ENCODE measurements around the gene EIF4B.

Gene EIF4B

DNA sequence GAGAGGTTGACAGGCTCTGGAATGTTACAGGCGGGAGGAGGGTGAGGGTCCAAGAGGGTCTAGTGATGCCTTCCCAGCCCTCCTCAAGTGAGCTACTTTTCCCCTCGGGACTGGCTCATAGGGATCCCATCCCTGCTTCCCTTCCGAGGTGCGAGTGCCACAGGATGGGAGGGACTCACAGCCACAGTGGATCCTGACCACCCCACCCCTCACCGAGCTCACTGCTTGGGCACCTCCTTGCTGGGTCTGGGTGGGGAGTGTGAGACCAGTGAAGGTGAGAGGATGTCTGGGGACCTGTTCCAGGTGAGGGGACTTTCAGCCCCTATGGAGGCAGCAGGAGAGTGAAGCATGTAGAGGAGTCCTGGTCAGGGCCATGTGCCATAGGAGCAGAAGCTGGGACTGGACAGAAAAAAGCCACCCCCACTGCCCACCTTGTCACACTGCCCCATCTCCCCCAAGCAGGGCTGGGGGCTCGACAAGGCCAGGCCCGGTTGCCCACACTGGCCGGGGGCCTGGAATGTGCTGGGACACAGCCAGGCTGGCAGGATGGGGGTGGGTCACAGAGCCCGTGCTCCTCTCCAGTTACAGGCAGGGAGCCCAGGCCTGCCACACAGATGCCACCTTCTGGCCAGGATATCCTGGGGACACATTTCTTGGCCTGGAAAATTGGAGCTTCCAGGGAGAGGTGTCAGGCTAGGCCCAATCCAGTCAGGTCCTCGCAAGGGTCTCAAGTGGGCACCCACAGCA lies 42.0 kb downstream of the EIF4B start:
- peaks cover 6% of the 10 kb centered on the region for H3K36me3 ChIP-seq (ENCODE audit: insufficient read depth, low read length)
- H3K9ac ChIP-seq (ENCODE audit: low read depth, low read length) = peak overlapping the region; percentile 85
- H3K4me1 ChIP-seq (ENCODE audit: control insufficient read depth, insufficient read depth, low read length) = peaks cover 70% of the 10 kb centered on the region

GRCh38 chr12:53048780-53049401 lies 42.6 kb downstream of the EIF4B start:
- H3K4me1 ChIP-seq (ENCODE audit: control insufficient read depth, insufficient read depth, low read length) = peaks cover 76% of the 10 kb centered on the region
- no peaks in the 10 kb centered on the region for H3K9me3 ChIP-seq (replicated peaks; ENCODE audit: low read length)
- H3K4me2 ChIP-seq (ENCODE audit: low read length) = peak overlapping the region; percentile 98
- H3K36me3 ChIP-seq (ENCODE audit: insufficient read depth, low read length) = peaks cover 13% of the 10 kb centered on the region
- H3K9ac ChIP-seq (ENCODE audit: low read depth, low read length) = peak overlapping the region; percentile 85
- H3K4me3 ChIP-seq (ENCODE audit: low read length) = peak overlapping the region; percentile 88
- H3K27me3 ChIP-seq (ENCODE audit: control insufficient read depth, insufficient read depth, low read length) = no peaks in the 10 kb centered on the region

More for the DNA sequence above, 42.0 kb downstream of the EIF4B start:
- no peaks in the 10 kb centered on the region for H3K27me3 ChIP-seq (ENCODE audit: control insufficient read depth, insufficient read depth, low read length)
- H3K9me3 ChIP-seq (replicated peaks; ENCODE audit: low read length) = no peaks in the 10 kb centered on the region
- peak overlapping the region; percentile 88 for H3K4me3 ChIP-seq (ENCODE audit: low read length)
- peak overlapping the region; percentile 98 for H3K4me2 ChIP-seq (ENCODE audit: low read length)

- Histone ChIP-seq H3K27me3 (ENCODE audit: control insufficient read depth, insufficient read depth, low read length) (no peaks in the 10 kb centered on the region), H3K4me1 (ENCODE audit: control insufficient read depth, insufficient read depth, low read length) (peaks cover 81% of the 10 kb centered on the region), H3K9ac (ENCODE audit: low read depth, low read length) (peak within 1 kb of the TSS; percentile 85), H3K4me3 (ENCODE audit: low read length) (peak within 1 kb of the TSS; percentile 88), H3K4me2 (ENCODE audit: low read length) (peak within 1 kb of the TSS; percentile 98), H3K36me3 (ENCODE audit: insufficient read depth, low read length) (peaks cover 17% of the 10 kb centered on the region), H3K9me3 (replicated peaks; ENCODE audit: low read length) (no peaks in the 10 kb centered on the region)
Observed at GRCh38 chr12:53049571-53050318, 43.5 kb downstream of the EIF4B start, which contains the start of gene TNS2. TNS2 (plus strand) TSS chr12:53050065; CDS start chr12:53050186, 121 bp downstream.

DNA sequence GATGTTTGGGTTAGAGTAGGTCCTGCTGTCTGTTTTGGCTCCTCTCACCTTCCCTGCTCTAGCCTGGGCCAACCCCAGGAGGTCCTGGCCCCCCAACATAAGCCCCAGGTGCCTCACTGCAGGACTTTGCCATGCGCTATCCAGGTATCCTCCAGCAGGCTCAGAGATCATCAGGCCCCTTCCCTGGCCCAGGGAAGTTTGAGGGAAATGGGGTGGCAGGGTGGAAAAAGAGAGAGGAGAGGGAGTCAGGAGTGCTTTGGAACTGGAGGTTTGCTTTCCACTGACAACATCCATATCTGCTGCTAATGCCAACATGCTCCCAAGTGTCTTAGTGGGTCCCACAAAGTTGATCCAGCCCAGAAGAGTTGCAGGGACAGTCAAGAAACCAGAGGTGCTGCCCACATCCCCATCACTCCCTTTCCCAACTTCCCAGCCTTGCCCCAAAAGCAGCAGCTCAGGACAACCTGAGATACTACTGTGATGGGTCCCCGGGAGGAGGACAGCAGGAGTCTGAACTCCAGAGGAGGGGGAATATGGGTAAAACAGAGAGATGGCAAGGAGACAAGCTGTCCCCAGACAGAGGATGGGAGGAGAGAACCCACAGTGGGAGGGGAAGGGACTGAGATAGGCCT lies 44.3 kb downstream of the EIF4B start:
- H3K9ac ChIP-seq (ENCODE audit: low read depth, low read length) = peak overlapping the region; percentile 85
- H3K4me3 ChIP-seq (ENCODE audit: low read length) = peak overlapping the region; percentile 88
- H3K27me3 ChIP-seq (ENCODE audit: control insufficient read depth, insufficient read depth, low read length) = no peaks in the 10 kb centered on the region
- peaks cover 84% of the 10 kb centered on the region for H3K4me1 ChIP-seq (ENCODE audit: control insufficient read depth, insufficient read depth, low read length)
- peaks cover 24% of the 10 kb centered on the region for H3K36me3 ChIP-seq (ENCODE audit: insufficient read depth, low read length)
- H3K9me3 ChIP-seq (replicated peaks; ENCODE audit: low read length) = no peaks in the 10 kb centered on the region
- peak overlapping the region; percentile 98 for H3K4me2 ChIP-seq (ENCODE audit: low read length)

DNA sequence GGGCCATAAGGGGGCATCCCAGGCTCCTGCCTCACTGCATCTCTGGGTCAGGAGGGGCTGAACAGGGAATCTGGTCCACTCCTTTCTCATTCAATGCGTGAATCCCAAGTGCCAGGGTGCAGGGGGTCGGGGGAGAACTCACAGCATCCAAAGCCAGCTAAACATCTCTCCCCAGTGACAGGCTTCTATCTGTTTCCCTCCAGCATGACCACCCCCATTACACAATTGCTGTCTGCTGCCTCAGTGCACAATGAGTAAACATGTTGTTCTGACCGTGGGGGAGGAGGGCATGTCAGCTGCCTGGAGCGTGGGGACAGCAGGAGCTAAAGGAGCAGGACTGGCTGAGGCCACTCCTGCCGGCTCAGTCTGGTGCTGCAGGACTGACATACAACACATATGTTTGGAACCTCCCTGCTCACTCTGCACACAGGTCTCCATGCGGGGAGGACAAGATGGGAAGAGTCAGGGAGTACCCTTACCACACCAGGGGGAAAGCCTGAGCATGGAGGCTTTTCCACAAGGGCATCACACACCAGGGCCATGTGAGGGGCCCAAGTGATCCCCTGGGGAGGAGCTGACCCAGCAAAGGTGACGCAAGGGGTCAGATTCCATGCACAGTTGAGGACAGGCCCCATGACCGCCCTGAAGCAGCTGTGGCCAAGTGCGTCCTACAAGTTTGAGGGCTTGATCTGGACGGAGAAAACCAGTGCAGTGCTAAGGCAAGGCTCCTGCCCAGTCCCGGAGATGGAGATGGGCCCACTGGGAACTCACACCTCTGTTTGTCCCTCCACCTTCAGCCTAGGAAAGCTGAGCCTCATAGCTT lies 45.0 kb downstream of the EIF4B start:
- peaks cover 81% of the 10 kb centered on the region for H3K4me1 ChIP-seq (ENCODE audit: control insufficient read depth, insufficient read depth, low read length)
- peak overlapping the region; percentile 98 for H3K4me2 ChIP-seq (ENCODE audit: low read length)
- H3K9me3 ChIP-seq (replicated peaks; ENCODE audit: low read length) = no peaks in the 10 kb centered on the region
- peak overlapping the region; percentile 88 for H3K4me3 ChIP-seq (ENCODE audit: low read length)
- H3K9ac ChIP-seq (ENCODE audit: low read depth, low read length) = peak overlapping the region; percentile 85
- H3K36me3 ChIP-seq (ENCODE audit: insufficient read depth, low read length) = peaks cover 27% of the 10 kb centered on the region
- H3K27me3 ChIP-seq (ENCODE audit: control insufficient read depth, insufficient read depth, low read length) = no peaks in the 10 kb centered on the region

DNA sequence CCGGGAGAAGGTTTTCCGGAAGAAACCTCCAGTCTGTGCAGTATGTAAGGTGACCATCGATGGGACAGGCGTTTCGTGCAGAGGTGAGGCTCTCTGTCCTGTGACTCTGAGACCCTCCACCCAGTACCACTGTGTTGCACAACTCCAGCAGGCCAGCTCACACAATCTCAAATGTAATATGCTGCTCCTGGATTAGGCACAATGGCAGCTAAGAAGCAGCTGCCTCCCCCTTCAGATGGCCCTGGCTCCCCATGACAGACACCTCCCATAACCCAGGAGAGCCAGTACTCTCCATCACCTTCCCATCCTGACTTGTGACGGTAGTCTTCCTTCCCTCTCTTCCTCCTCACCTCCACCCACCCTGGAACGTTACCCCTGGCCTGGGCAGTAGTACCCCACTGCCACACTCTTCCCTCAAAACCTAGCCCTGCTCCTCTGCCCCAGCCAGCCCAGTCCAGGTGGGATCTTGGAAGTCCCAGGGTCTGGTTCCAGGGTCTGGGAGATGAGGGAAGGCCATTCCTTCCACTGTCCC lies 45.7 kb downstream of the EIF4B start:
- Histone ChIP-seq H3K9me3 (replicated peaks; ENCODE audit: low read length) (no peaks in the 10 kb centered on the region), H3K4me1 (ENCODE audit: control insufficient read depth, insufficient read depth, low read length) (peaks cover 76% of the 10 kb centered on the region), H3K4me2 (ENCODE audit: low read length) (peak overlapping the region; percentile 98), H3K27me3 (ENCODE audit: control insufficient read depth, insufficient read depth, low read length) (no peaks in the 10 kb centered on the region), H3K36me3 (ENCODE audit: insufficient read depth, low read length) (peaks cover 32% of the 10 kb centered on the region), H3K9ac (ENCODE audit: low read depth, low read length) (peak overlapping the region; percentile 85), H3K4me3 (ENCODE audit: low read length) (peak overlapping the region; percentile 88)

GRCh38 chr12:53052419-53053217 lies 46.4 kb downstream of the EIF4B start:
- Histone ChIP-seq H3K9ac (ENCODE audit: low read depth, low read length) (peak overlapping the region; percentile 85), H3K36me3 (ENCODE audit: insufficient read depth, low read length) (peaks cover 38% of the 10 kb centered on the region), H3K27me3 (ENCODE audit: control insufficient read depth, insufficient read depth, low read length) (no peaks in the 10 kb centered on the region), H3K4me2 (ENCODE audit: low read length) (peak overlapping the region; percentile 98), H3K9me3 (replicated peaks; ENCODE audit: low read length) (no peaks in the 10 kb centered on the region), H3K4me3 (ENCODE audit: low read length) (peak overlapping the region; percentile 88), H3K4me1 (ENCODE audit: control insufficient read depth, insufficient read depth, low read length) (peaks cover 74% of the 10 kb centered on the region)

DNA sequence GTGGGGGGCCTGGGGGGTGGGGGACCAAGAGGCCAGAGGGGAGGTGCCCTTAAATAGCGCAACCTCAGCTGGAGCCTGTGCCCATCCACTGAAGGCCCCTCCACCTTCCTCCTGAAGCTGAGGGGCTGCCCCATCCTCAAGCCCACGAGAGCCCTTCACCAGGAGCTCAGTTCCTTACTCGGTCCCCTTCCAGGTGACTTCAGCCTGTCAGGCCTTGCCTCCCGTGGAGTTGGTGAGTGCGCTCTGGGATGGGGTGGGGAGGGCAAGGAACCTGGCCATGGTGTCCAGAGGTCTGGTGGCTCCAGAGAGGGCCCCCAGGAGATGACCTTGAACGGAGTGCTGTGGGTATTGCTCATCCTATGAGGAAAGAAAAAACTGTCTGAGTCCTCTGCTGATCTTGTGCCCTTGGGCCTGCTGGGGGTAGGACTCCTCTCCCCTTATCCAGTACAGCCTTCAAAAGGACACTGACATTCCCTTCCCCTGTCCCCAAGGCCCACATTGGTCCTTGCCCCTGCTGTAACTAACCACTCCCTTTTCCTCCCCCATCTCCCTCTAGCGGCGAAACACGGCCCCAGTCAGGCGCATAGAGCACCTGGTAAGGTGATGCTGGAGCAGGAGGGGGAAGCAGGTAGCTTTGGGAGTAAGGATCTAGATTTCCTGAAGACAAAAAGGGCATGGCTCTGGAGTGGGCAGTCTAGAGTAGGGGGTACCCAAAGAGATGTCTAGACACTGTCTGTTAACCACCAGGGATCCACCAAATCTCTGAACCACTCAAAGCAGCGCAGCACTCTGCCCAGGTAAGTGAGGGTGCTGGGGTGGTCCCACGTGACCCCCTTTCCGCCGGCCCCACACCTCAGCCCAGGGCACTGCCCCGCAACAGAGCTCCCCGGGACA lies 47.2 kb downstream of the EIF4B start:
- peak overlapping the region; percentile 98 for H3K4me2 ChIP-seq (ENCODE audit: low read length)
- H3K4me1 ChIP-seq (ENCODE audit: control insufficient read depth, insufficient read depth, low read length) = peaks cover 66% of the 10 kb centered on the region
- H3K9ac ChIP-seq (ENCODE audit: low read depth, low read length) = peak overlapping the region; percentile 27

DNA sequence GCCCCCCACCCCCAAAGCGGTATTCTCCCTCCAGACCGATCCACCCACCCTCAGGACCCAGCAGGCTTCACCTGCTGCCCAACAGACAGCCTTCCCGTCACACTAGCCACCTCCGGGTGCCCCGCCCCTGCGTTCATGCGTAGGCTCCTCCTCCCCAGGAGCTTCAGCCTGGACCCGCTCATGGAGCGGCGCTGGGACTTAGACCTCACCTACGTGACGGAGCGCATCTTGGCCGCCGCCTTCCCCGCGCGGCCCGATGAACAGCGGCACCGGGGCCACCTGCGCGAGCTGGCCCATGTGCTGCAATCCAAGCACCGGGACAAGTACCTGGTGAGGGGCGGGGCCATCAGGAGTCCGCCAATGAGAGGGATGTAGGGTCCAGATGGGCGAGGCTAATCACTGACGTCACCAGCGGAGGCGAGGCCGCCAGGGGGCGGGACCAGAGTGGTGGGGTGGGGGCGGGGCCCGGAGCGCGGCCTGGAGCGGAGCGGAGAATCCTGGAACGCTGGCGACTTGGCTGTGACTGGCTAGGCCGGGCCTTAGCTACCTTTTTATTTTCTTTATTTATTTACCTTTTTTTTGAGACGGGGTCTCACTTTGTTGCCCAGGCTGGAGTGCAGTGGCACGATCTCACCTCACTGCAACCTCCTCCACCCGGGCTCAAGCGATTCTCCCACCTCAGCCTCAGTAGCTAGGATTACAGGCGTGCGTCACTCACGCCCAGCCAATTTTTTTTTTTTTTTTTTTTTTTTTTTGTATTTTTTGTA lies 48.0 kb downstream of the EIF4B start:
- Histone ChIP-seq H3K27me3 (ENCODE audit: control insufficient read depth, insufficient read depth, low read length) (no peaks in the 10 kb centered on the region), H3K4me2 (ENCODE audit: low read length) (peak overlapping the region; percentile 98), H3K9me3 (replicated peaks; ENCODE audit: low read length) (no peaks in the 10 kb centered on the region), H3K9ac (ENCODE audit: low read depth, low read length) (peak overlapping the region; percentile 27), H3K4me1 (ENCODE audit: control insufficient read depth, insufficient read depth, low read length) (peaks cover 58% of the 10 kb centered on the region), H3K36me3 (ENCODE audit: insufficient read depth, low read length) (peaks cover 54% of the 10 kb centered on the region), H3K4me3 (ENCODE audit: low read length) (peak overlapping the region; percentile 61)

More for the DNA sequence above, 47.2 kb downstream of the EIF4B start:
- no peaks in the 10 kb centered on the region for H3K27me3 ChIP-seq (ENCODE audit: control insufficient read depth, insufficient read depth, low read length)
- peaks cover 46% of the 10 kb centered on the region for H3K36me3 ChIP-seq (ENCODE audit: insufficient read depth, low read length)
- H3K4me3 ChIP-seq (ENCODE audit: low read length) = peak overlapping the region; percentile 61
- H3K9me3 ChIP-seq (replicated peaks; ENCODE audit: low read length) = no peaks in the 10 kb centered on the region
